GM19025 (cell line): Measurements from ENCODE around the gene PTK7.

ENCODE experiments used
- ATAC-seq: cut with Tn5 transposase; IDR thresholded peaks from one replicate; pipeline ENCODE4 v1.9.1; 2021; ENCODE audit warnings: mild to moderate bottlenecking, low read depth, moderate library complexity; ENCODE audit not compliant: unreplicated experiment

Gene PTK7

DNA sequence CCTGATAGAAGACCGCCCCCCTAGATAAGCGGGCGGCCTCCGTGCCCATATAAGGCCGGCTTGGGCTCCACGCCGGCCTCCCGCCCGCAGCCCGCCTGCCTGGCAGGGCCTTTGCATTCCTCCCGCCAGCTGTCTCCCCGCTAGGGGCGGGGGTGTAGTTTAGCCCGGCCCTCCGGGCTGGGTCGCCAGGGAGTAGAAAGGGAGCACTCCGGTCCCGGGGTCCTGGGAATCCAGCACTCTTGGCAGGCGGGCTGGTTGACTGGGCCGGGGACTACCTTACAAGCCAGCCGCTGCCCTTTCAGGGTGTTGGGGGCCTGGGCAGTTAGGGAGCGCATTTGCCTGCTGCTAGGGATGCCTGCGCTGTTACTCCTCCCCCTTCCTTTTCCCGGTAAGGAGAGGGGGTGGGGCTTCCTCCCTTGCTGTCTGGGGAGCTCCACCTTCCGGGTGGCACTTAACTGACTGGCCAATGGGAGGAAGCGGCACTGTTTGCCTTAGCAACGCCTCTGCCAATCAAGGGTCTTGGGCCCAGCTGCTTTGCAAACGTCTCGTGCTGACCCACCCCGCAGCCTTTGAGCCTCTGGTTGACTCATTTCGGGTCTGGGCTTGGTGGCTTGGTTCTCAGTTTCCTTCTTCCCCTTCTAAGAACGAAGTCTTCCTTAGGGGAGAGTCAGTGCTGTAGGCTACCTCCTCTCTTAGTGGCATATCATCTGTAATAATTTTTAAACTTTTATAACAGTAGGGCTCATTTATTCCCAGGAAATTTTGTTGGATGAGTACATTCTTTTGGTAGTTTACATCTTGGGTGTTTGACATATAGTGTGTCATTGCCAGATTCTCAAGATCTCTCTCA, 98.4 kb downstream of the PTK7 start:
- ATAC-seq, result peak; percentile 68

DNA sequence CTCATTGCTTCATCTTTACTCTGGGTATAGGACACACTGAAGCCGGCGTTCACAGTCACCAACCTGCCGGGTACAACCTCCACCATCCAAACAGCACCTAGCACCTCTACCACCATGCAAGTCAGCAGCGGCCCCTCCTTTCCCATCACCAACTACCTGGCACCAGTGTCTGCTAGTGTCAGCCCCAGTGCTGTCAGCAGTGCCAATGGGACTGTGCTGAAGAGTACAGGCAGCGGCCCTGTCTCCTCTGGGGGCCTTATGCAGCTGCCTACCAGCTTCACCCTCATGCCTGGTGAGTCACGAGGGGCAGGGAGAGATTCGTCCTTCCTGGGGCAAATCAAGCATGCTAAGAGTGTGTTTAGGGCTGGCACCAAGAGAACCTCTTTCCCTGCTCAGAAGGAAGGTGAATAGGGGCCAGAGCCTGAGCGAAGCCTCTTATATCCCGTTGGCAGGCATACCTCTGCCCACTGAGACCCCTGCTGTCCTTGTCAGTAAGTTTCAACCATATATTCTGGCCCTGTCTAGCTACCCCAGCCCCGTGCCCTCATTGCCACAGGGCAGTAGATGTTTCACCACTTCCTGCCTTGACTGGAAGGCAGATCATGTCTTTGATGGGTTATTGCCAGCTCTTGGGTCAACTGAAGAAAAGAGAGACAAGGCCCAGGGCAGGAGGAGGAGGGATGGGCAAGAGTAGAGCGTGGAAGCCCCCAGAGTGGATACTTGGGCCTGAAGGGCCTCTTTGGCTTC, 99.7 kb downstream of the PTK7 start:
- ATAC-seq, result no peak

DNA sequence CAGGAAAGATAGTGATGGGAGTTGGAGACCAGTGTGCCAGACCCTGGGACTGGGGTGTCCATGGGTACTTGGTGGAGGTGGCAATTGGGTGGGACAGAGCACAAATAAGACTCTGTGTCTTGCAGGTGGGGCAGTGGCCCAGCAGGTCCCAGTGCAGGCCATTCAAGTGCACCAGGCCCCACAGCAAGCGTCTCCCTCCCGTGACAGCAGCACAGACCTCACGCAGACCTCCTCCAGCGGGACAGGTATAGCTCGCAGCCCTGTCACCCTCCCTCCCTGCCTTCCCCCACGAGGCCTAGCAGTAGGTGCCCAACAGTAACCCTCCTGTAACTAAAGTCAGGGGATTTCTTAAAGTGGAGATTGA, 100.3 kb downstream of the PTK7 start:
- no peak for ATAC-seq

DNA sequence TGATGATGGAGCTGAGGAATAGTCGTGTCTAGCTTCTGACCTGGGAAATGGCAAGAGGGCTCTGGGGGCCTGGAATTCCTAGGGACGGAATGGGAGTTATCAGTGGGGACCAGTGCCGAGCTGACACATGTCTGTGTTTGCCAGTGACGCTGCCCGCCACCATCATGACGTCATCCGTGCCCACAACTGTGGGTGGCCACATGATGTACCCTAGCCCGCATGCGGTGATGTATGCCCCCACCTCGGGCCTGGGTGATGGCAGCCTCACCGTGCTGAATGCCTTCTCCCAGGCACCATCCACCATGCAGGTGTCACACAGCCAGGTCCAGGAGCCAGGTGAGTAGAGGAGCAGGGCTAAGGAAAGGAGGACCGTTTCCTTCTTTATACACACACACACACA, 102.0 kb downstream of the PTK7 start:
- no peak for ATAC-seq

DNA sequence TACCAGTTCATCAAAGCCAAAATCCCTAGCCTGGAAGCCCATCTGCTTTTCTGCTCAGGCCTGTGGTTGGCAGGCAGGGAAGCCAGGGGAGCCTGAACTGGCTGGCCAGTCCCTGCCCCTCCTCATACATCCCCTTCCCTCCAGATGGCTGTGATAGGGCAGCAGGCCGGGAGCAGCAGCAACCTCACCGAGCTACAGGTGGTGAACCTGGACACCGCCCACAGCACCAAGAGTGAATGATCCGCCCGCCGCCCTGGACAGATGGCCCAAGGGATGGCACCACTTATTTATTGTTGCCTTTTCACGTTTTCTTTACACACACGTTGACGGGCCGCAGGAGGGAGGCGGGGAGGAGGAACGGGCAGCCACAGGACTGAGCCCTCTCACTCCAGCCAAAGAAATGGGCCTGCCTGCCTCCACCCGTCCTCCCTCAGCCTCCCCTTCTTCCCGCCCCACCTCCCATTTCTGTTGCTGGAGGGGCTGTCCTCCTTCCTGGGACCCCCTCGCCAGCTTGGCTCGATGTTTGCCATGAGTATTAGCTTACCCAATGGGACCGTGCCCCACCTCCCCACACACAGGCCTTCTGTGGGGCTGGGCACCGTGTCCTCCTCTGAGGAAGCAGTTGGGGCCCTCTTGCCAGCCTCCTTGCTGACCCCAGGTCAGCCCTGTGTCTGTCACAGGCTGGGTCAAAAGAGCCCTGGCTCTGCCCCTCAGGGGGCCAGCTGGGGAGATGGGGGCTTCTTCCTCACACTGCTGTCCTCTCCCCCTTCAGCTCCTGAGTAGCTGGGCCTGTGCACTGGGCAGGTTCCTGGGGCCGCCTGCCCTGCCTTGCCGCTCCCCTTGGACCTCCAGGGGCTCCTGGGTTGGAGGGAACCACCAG, 103.1 kb downstream of the PTK7 start:
- ATAC-seq, result no peak

DNA sequence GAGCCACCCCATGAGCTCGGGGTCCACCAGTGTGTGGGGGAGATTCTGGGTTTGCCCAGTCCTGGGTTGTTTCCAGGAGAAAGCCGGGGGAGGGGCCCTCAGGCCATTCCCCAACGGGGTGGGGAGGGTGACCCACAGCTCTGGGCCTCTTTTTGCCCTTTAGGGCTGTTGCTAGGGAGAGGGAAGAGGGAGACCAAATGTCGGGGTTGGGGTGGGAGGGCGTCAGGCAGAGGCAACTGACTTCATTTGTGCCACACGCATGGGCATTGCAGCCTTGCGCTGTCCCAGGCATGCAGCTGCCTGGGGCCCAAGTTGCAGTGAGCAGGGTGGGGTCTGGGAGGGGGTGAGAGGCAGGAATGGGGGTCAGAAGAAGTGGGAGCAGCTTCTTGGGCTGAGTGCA, 103.9 kb downstream of the PTK7 start:
- no peak for ATAC-seq

DNA sequence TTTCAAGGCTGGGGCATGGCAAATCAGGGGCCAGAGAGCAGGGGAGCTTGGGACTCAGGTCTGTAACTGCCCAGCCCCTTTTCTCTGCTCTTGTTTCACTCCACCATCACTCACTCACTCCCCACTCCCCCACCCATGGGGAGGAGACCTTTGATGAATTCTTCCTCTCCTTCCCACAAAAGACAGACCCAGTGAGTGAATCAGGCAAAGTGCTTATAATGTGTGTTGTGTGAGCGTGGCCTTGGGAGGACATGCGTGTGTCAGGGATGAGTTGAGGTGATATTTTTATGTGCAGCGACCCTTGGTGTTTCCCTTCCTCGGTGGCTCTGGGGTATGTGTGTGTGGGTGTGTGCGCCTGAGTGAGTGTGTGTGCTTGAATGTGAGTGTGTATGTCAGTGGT, 104.9 kb downstream of the PTK7 start:
- no peak for ATAC-seq

DNA sequence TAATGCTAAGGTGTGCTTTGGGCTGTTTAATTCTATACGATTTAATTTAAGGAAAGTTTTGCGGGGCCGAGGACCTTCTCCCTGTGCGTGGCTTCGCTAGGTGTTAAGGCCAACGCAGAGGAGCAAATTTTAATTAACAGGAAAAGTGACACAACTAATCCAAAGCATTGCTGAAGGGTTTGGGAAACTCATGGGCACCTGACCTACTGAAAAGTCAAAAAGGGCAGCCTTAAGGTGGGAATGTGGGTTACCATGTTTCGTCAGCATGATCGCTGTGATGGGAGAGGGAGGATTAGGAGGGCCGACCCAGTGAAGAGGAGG, 105.5 kb downstream of the PTK7 start:
- ATAC-seq, result no peak

DNA sequence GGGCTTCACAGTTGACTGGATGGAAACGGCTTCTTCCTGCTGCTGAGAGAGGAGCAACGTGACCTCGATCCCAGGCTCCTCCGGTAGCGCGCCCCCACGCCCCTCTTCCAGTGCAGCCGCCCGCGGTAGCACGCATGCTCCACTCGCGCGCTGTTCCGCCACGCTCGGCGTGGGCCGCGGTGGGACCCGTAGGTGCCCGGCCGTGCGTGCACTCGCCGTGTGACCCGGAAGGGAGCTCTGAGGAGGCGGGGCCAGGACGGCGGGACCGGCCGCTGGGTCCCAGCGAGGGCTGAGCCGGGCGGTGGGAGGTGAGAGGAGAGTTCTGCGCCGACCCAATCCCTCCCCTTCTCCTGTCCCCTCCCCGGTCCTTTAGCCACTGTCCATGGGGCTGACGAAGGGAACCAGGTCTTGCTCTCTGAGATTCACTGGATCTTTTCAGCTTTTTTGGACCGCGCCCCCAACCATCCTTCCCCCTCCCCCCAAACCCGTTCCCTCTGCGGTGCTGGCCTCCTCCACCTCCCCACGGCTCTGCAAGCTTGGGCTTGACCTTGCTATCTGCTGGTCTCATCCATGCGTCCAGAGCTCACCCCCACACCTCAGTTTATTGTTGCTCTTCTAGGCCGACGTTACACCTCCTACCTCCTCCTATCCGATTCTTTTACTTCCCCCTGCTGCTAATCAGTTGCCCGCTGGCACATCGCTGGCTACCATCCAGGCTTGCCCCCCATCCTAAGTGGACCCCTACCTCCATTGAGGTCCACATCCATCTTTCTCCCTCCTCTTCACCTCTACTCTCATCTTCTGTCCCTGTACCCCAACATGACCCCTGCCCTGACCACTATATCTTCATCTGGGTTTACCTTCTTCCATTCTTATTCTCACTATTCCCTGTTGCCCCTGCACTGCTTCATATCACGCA, 106.1 kb downstream of the PTK7 start, which contains the start of gene CUL9:
TSS of gene CUL9 (plus strand) at position 255 of the 919 bp plus-strand sequence. CDS start 2,115 bp downstream, outside the sequence.
- peak; percentile 96 for ATAC-seq

DNA sequence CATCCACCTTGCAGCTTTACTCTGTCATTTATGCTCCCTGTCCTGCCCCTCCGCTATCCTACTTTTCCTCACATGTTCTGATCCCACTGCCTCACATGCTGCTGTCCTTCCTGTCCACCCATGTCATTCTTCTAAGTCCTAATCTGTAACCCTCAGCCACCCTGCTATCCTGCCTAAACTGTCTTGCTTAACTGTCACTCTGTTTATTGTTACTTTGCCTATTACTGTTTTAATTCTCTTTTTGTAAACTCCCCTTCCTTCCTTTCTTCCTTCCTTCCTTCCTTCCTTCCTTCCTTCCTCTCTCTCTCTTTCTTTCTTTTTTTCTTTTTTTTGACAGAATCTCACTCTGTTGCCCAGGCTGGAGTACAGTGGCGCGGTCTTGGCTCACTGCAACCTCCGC, 107.3 kb downstream of the PTK7 start:
- no peak for ATAC-seq

DNA sequence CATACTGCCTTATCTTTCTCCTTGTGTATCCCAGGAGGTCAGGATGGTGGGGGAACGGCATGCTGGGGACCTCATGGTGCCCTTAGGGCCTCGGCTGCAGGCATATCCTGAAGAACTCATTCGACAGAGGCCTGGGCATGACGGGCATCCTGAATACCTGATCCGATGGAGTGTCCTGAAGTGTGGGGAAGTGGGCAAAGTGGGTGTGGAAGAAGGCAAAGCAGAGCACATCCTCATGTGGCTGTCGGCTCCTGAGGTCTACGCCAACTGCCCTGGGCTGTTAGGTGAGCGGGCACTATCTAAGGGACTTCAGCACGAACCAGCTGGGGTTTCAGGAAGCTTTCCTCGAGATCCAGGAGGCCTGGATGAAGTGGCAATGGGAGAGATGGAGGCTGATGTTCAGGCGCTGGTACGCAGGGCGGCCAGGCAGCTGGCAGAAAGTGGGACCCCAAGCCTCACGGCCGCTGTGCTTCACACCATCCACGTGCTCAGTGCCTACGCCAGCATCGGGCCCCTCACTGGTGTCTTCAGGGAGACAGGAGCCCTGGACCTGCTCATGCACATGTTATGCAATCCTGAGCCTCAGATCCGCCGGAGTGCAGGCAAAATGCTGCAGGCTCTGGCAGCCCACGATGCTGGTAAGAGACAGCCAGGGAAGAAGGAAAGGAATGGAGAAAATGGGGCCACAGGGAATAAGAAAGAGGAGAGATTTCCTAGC, 108.3 kb downstream of the PTK7 start:
- ATAC-seq, result no peak

DNA sequence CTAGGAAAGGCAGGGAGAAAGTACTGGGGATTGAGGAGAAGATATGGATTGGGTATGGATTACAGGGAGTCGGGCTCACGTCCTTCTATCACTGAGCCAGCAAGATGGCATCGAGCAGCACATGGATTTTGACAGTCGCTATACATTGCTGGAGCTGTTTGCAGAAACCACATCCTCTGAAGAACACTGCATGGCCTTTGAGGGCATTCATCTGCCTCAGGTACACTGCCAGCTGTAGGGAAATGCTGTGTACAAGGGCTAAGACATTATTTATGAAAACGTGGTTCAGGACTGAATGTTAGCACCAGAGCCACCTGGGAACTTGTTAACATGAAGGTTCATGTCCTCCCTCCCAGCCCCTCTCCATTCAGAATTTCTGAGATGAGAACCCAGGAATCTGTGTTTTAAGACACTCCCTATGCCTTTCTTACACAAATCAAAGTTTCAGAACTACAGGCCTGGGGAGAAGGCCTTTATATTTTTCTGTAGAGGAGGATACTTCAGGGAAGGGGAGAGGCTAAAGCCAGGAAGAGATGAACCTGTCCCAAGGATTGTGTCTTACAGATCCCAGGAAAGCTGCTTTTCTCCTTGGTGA, 109.4 kb downstream of the PTK7 start:
- no peak for ATAC-seq

DNA sequence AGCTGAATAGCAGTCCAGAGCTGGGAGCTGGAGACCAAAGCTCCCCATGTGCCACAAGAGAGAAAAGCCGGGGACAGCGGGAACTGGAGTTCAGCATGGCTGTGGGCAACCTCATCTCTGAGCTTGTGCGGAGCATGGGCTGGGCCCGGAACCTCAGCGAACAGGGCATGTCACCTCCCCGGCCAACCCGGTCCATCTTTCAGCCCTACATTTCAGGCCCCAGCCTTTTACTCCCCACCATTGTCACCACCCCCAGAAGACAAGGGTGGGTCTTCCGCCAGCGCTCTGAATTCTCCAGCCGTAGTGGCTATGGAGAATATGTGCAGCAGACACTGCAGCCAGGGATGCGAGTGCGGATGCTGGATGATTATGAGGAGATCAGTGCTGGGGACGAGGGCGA, 109.9 kb downstream of the PTK7 start:
- no peak for ATAC-seq

DNA sequence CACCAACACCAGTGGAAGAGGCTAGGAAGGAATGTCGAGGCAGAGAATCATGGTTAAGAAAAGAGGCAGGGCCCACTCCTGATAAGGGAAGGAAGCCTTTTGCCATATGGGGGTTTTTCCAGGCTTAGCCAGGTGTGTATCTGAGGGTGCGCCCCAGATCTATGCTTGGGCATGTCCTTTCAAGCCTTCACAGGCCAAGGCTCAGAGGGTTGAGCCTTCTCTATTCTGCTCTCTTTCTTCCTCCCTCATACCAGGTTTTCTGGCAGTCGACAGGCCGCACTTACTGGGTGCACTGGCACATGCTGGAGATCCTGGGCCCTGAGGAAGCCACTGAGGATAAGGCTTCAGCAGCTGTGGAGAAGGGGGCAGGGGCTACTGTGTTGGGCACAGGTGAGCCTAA, 110.6 kb downstream of the PTK7 start:
- ATAC-seq, result no peak

DNA sequence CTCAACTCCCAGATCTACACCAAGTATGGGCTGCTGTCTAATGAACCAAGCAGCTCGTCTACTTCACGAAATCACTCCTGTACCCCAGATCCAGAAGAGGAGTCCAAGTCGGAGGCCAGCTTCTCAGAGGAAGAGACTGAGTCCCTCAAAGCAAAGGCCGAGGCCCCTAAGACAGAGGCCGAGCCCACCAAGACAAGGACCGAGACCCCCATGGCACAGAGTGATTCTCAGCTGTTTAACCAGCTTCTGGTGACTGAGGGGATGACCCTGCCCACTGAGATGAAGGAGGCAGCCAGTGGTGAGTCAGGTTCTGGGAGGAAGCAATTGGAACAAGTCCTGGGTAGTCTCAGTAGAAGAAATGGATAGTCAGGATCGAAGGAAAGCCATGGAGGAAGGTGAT, 111.7 kb downstream of the PTK7 start:
- no peak for ATAC-seq

DNA sequence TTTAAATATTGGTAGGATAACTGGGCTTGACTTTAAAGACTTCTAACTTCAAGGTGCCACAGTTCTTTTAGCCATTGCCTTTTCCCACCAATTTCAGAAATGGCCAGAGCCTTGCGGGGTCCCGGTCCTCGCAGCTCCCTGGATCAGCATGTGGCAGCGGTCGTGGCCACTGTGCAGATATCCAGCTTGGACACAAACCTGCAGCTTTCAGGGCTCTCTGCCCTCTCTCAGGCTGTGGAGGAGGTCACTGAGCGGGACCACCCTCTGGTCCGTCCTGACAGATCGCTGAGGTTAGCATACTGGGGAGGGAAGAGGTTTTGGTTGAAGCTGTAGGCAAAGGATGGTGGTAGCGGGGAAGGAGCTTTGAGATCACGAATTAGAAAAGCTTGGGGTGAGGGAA, 112.3 kb downstream of the PTK7 start:
- ATAC-seq, result no peak

DNA sequence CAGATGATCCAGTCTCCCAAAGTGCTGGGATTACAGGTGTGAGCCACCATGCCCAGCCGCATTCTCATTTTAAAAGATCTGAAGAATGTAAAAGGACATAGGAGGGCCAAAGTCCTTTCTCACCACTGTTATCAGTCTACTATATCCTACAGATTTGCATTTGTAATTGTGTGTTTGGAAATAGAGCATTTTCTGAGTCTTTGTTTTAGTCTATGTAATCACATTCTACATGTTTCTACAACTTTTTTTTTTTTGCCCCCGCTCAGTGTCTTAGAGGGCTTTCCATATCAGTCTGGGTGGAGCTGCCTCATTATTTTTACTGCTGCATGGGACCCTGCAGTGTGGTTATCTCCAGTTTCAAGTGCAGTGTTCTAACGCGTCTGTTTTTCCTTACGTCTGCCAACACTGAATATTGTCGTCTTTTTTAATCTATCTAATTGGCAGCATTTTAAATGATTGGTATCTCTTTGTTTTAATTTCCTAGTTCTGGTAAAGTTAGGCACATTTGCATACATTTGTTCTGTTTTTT, 113.7 kb downstream of the PTK7 start:
- ATAC-seq, result no peak

DNA sequence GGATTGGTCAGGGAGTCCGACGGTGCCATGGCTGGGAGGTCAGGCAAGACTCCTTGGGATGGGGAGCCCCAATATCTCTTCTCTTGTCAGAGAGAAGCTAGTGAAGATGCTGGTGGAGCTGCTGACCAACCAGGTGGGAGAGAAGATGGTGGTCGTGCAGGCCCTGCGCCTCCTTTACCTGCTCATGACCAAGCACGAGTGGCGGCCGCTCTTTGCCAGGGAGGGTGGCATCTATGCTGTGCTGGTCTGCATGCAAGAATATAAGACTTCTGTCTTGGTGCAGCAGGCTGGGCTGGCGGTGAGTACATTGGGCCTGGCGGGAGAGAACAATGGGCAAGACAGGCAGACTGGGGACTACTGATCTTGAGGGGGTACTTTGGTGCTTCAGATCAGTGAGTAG, 116.8 kb downstream of the PTK7 start:
- ATAC-seq, result no peak

DNA sequence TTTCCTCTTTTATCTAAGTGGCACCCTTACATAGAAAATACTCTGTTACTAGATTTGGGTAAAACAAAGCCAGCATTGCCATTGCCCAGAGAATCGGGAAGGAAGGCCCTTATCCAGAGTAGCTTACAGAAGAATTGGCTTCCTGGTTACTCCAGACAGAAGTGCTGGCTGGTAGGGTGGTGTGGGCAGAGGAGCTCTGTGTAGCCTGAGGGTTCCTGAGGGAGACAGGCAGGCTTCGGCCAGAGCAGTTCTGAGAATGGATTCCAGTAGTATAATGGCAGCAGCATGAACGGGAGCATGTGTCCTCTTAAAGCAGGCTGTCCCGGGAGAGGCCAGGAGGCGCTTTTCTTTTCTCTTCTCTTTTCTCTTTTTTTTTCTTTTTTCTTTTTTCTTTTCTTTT, 117.8 kb downstream of the PTK7 start:
- no peak for ATAC-seq
